Brain pericyte (primary cell): ENCODE measurements around the gene BSPRY.
"Not testable (repeated sequence)": the region's sequence is repeated elsewhere in the genome, so short reads cannot be mapped to it uniquely, and the experiment has no call there.

Source experiments
- DNase-seq: peaks from one replicate; pipeline ENCODE4 v3.0.0-alpha.2; 2012; ENCODE audit warnings: low read depth, low spot score

The BSPRY gene

DNA sequence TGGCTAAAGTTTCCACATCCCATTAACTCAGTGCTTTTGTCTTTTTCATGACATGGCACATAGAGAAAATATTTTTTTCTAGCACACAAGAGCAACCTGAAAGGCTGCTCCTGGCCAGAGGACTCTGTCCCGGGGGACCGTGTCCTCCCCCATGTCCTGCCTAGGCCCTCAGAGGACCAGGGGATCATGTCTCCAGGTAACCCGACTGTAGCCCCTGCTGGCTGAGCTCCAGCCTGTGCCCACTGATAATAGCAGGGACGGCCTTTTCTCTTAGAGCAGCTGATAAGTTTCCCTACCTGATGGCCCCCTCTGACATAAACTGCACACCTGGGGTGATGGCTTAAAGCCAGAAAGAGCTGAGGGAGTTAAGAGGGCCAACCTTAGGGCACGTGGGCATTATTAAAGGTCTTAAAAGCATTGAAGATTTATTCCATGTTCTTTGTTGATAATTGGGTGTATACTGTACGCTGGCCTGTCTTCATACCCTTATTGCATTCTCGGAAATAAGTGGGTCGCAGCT is 21.5 kb downstream of the BSPRY start:
- DNase-seq = no peak

DNA sequence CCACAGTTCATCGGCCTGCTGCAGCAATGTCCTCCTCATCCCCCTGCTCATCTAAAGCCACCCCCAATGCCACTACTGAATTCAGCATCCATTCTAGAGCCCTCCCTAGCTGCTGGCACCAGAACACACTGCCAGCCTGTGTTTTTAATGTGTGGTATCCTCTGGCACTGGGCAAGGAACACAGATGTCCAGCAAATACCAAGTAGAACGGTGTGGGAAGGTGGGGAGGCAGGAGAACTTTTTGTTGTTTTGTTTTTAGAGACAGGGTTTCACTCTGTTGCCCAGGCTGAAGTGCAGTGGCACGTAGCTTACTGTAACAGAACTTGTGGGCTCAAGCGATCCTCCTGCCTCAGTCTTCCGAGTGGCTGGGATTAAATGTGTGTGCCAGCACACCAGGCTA is 22.7 kb downstream of the BSPRY start:
- no peak for DNase-seq

DNA sequence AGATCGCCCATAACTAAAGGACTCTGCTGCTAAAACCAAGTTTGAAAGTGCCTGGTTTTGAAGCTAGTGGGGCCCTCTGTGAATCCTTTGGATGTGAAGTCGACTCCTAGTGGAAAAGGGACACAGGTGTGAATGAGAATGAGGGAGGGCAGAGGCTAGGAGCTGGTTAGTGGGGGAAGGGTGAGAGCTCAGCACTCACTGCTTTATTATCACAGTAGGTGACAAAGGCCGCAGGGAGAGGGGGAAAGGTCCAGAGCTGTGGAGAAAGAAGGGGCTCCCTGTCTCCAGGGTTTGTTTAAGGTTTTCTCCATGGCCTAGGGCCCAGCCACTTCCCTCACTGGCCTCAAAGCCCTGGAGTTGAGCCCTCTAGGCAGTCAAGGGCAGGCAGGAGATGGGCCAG is 23.9 kb downstream of the BSPRY start:
- DNase-seq = no peak

DNA sequence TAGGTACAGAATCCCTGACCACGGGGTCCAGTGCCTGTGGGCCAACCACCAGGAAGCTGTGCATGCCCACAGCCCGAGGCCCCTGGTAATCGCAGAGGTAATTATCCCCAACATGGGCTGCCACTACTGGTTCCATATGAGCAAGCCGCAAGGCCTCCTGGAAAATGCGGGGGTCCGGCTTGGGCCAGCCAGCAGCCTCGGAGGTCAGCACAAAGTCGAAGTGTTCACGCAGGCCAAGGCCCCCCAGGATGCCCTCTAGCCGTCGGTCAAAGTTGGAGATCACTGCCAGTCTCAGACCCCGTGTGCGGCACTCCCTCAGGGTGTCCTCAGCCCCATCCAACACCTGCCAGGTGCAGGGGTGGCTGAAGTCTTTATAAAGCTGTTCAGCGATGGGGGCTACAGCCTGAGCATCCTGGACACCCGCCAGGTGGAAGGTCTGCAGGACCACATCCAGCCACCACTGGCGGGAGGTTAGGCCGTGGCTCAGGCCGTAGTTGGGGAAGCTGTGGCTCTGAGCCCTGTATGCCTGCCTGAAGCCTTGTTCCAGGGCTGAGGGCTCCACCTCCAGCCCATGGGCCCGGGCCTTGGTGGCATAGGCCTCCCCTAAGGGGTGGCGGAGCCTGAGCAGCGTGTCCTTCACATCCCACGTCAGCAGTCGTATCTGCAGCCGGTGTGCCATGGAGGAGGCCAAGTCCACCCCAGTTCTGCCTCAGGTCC is 24.5 kb downstream of the BSPRY start:
- no peak for DNase-seq

DNA sequence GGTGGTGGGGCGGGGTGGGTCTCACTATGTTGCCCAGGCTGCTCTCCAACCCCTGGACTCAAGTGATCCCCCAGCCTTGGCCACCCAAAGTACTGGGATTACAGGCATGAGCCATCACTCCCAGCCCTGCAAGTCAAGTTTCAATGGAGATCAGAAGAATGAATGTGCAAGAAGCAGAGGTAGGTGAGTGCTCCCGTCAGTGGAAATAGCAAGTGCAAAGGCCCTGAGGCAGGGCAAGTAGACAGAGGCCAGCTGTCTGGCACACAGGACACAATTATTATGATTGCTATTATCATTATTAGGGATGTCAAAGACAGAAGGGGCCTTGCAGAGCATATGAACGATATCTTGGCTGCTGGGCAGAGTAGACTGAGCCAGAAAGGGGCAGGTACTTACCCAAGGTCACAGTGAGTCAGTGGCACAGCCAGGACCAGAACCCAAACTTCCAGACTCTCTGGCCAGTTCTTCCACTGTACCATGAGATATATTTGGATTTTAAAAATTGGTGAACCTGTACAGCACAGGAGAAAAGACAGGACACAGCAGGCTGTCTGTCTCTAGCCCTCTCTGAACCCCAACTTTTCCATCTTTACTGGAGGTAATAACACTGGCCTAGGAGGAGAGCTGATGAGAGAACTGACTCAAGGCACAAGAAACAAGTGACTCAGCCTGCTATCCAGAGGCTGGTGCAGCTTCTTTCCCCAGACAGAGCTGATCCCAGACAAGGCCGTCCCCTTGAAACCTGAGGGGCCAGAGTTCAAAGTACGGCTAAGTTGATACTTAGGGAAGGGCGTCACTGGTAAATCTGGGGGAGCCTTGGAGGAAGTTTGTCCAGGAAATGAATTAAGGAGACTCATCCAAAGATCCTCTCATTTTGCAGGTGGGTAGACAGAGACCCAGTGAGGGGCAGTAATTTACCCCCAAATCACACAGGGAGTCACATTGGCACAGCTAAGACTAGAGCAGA is 26.0 kb downstream of the BSPRY start:
- no peak for DNase-seq

DNA sequence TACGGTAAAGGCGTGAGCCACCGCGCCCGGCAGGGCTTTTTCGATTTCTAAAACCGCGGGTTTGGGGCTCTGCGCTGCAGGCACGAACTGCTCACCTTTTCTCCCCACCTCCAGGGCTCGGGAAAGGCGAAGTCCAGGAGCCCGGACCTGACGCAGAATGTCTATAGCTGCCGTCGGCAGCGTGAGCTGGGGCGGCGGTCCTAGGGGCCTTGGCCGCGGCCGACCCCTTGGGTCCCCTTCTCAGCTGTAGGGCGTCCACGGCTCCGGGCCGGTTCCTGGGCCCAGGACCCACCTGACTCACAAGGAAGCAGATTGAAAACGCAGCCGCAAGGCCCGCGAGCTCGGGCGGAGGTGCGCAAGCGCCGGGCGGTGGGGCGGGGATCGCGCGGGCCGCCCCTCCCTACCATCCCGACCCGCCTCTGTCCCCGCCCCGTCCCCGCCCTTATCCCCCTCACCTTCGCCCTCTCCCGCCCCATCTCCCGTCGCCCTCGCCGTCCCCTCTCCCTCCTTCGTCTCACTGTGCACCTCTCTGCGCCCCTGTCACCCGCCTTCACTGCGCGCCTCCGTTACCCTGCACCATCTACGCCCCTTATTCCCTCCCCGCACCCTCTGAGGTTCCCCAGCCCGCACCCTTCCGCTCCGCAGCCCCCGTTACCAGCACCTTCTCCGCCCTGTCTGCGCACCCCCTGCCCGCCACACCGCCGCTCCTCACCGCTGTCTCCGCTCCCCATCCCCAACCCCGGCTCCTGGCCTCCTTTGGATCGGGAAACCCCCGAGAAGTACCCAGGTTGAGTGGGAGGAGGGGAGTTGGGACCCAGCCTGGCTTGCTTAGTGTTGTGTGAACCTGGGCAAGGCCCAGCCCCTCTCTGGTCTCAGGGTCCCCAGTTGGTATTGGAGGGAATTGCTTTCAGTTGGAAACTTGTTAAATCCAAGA is 27.6 kb downstream of the BSPRY start, which contains the start of gene HDHD3:
Gene HDHD3, minus strand, starts transcription at position 353 of the 934 bp plus-strand sequence. CDS start 2,632 bp downstream, outside the sequence.
- peak; percentile 22 for DNase-seq

DNA sequence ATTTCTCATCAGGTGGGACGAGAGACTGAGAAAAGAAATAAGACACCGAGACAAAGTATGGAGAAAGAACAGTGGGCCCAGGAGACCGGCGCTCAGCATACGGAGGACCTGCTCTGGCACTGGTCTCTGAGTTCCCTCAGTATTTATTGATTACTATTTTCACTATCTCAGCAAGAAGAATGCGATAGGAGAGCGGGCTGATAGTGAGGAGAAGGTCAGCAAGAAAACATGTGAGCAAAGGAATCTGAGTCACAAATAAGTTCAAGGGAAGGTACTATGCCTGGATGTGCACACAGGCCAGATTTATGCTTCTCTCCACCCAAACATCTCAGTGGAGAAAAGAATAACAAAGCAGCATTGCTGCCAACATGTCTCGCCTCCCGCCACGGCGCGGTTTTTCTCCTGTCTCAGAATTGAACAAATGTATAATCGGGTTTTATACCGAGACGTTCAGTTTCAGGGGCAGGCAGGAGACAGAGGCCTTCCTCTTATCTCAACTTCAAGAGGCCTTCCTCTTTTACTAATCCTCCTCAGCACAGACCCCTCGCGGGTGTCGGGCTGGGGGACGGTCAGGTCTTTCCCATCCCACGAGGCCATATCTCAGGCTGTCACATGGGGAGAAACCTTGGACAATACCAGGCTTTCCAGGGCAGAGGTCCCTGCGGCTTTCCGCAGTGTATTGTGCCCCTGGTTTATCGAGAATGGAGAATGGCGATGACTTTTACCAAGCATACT is 29.9 kb downstream of the BSPRY start:
- DNase-seq = not testable (repeated sequence)

DNA sequence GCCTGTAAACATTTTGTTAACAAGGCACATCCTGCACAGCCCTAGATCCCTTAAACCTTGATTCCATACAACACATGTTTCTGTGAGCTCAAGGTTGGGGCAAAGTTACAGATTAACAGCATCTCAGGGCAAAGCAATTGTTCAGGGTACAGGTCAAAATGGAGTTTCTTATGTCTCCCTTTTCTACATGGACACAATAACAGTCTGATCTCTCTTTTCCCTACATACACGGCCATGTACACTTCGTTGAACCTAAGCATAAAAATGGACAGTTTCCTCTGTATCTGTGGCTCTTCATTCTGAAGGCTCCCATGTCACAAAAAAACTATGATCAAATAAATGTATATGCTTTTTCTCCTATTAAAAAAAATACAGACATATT is 30.5 kb downstream of the BSPRY start:
- DNase-seq = not testable (repeated sequence)

DNA sequence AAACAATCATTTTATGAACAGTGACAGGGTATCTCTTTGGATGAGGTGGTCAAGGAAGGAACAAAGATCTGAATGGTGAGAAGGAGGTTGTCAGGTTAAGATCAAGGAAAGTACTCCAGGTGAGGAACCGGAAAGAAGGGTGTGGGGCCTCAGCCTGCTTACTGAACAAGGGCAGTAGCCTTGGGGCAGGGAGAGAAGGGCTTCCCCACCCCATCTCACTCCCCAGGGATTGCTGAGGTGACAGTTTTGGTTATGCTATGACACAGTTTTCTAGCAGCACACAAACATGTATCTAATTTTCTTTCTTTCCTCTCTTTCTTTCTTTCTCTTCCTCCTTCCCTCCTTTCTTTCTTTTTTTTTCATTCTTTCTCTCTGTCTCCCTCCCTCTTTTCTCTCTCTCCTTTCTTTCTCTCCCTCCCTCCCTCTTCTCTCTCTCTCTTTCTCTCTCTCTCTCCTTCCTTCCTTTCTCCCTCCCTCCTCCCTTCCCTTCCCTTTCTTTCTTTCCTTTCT is 31.6 kb downstream of the BSPRY start:
- DNase-seq = no peak

DNA sequence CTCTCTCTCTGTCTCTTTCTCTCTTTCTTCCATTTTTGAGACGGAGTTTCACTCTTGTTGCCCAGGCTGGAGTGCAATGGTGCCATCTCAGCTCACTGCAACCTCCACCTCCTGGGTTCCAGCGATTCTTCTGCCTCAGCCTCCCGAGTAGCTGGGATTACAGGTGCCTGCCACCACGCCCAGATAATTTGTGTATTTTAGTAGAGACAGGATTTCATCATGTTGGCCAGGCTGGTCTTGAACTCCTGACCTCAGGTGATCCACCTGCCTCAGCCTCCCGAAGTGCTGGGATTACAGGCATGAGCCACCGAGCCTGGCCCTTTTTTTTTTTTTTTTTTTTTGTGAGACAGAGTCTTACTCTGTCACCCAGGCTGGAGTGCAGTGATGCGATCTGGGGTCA is 32.1 kb downstream of the BSPRY start:
- DNase-seq = not testable (repeated sequence)

DNA sequence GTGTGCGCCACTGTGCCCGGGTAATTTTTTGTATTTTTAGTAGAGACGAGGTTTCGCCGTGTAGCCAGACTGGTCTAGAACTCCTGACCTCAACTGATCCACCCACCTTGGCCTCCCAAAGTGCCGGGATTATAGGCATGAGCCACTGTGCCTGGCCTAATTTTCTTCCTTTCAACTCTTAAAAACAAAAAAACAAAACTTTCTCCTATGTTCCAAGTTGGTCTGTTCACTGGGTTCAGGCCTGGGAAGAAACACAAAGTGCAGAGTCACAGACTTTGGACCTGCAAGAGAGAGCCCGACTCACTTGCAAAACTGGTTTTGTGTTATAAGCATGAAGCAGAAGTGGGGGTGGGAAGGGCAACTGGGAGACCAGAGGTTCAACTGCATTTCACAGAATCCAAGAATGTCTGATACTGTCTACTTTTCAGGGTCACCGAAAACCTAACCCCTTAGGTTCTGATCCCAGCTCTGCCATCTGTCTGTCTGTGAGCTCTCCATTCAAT is 32.6 kb downstream of the BSPRY start:
- DNase-seq = no peak

DNA sequence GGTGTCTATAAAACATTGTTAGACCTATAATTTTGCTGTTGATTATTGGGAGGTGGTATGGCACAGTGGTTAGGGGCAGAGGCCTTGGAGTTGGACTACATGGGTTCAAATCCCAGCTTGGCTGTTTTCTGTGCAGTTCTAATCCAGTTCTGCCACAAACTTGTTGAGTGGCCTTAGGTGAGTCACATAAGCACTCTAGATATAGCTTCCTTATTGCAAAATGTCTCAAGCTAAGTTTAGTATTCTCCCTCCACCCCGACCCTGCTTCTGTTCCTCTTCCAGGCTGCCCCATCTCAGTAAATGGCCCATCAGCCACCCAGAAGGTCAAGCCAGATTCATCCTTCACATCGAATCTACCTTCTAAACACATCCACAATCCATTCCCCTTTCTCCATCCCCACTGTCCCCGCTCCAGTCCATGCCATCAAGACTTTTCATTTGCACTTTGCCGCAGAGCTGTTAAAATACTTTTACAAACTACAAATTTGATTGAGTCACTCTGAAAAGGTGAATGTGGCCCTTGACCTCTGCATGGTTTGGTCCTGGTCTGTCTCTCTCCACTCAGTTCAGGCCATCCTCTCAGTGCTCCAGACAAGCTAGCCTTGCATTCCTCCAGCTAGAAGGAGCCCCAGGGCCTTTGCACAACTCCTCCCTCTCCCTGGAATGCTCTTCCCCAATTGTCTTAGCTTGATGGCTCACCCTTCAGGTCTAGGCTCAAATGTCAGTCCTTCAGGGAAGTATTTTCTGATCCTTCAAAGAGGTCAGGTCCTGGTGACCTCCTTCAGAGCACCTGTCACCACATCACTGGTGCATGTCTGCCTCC is 37.4 kb downstream of the BSPRY start:
- no peak for DNase-seq

DNA sequence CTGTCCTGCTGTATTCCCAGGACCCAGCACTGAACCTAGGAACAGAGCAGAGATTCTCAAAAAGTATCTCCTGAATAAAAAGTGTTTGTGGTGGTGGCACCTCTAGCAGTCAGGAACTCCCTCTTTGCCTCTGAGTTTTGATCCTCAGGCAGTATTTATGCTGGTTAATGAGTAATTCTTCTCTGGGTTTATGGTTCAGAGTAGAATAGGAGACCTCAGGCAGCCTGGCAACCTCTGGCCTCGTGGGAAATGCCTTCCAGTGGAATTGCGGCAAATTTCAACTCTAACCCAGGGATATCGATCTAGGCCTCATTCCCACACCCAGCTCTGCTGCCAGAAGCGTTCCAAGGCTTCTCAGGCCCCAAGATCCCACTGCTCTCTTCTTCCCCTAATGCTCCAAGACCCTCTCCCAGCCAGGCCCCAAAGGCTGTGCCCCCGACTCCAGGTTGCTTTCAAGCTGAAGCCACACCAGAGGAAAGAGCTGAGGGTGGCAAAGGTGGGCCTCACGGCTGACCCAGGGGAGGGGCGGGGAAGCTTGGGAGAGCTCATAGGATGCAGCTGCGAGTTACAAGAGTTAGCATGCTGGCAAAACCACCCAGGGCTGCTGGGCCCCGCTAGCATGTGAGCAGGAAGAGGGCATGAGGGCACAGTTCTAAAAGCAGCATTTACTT is 38.4 kb downstream of the BSPRY start:
- DNase-seq = no peak

DNA sequence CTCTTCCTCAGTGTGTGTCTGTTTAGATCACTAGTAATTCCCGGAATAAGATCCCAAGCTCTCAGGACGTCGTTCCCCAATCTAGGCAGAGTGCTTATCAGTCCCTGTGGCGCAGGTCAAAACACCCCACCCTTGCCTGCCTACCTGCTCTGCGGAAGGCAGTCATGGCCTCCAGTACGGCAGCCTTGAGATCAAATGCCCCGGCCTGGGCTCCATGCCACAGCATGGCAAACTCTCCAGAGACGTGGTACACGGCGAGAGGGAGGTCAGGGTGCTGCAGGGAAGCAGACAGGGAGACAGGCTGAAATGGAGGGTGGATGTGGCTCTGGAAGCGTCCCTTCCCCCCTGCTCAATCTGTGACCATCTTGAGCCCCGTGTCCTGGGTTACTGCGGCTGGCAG is 39.5 kb downstream of the BSPRY start:
- DNase-seq = no peak

DNA sequence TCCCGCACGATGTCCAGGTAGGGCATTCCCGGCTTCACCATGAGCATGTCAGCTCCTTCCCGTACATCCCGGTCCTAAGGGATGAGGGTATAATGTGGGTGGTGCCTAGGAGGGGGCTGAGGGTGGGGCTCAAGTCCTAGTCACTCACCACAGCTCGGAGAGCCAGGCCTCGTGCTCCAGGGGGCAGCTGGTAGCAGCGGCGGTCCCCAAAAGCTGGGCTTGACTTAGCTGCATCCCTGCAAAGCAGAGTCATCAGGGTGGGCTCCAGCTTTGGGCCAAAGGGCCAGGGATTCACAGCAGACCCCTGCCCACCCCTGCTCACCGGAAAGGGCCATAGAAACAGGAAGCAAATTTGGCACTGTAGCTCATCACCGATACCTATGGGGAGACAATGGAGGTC is 40.1 kb downstream of the BSPRY start:
- no peak for DNase-seq

DNA sequence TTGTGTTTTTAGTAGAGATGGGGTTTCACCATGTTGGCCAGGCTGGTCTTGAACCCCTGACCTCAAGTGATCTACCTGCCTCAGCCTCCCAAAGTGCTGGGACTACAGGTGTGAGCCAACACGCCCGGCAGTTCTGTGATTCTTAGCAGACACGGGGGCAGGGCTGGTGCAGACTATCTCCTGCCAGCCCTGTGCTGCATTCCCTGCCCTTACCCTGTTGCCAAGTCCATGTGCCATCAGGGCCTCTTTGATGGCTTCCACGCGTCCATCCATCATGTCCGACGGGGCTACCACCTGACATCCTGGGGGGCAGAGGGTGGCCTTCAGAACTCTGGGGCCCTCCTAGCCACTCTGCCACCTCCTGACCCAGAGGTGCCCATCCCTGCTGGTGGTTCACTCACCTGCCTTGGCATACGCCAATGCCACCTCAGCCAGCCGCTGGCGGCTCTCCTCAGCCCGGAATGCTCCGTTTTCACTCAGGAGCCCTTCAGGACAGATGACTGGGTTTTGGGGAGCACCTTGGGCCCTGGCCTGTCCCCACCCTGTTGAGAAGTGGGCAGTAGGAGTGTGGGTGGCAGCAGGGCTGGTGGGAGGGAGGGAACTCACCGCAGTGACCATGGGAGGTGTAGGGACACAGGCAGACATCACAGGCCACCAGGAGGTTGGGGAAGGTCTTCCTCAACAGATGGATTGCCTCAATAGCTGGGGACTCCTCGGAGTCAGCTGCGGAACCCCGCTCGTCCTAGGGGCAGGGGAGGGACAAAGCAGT is 41.0 kb downstream of the BSPRY start:
- no peak for DNase-seq

DNA sequence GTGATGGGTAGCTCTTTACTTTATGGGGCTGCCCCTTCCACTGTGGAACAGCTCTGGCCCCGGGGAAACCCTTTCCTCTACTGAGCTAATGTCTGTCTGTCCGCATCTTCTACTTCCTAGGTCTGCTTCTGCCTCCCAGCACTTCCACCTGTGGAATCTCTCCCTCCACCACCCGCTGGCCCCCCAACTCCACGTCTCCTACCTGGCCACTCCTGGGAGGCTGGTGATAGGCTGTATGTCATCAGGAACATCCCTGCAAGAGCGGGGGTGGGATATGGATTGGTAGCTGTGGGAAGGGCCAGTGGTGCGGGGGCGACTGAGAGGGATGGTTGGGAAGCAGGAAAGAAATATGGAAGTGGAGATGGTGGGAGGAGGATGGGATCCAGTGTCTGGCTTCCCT is 42.6 kb downstream of the BSPRY start:
- DNase-seq = no peak

DNA sequence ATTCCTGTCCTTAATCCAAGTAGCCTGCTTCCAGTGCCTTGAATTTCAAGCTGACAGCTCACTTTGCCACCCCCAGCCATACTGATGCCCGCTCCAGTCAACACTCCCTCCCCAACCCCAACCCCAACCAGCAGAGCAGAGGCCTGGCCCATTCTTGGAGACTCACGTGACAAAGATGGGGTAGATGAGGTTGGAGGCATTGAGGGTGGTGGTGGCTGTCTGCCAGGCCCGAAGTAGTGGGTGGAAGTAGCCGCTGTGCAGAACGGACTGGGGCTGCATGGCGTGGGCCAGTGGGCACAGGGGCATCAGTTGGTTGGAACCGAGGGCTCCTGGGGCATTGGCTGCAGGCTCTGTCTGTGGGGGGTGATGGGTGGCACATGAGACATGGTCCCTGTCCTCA is 43.9 kb downstream of the BSPRY start:
- no peak for DNase-seq
